Measurements from ENCODE around the gene SAT2.

The SAT2 gene

DNA sequence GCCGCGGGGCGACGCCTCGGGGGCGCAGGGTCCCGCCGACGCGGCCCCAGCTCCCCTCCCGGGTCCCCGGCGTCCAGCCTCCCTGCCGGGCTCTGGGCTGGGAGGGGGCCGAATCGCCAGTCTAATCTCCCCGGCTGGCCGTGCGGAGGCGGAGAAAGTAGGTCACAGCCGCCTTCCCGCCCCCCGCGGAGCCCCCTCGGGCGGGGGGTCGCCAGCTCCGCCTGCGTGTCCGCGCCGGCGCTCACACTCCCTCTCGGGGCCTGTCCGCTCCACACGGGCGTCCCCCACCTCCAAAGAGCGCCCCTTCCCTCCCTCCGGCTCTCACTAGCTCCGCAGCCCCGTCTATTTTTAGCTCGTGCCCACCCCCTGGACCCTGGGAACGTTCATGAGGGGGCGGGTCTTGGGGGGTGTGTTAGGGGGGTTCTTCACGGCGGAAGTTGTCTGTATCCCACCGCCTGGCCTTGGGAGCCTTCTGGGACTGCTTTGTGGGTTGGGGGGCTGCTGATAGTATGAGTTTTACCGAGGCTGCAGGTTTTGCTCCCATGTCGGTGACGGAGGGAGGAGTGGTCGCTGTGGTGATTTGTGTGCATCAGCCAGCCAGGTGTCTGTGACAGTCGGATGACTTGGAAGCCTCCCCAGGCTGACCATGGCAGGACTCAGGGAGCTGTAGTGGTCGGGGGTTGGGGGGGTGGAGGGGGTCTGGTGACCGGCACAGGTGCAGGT lies 24.2 kb upstream of the SAT2 start (continued):
- TF ChIP-seq ZNF184 (tag by site-specific recombination; IDR thresholded peaks at IDR 0.05): no peak
- no peak for TF ChIP-seq RBAK (tag by site-specific recombination; IDR thresholded peaks at IDR 0.05)
- no peak for TF ChIP-seq ZXDB (tag by site-specific recombination; IDR thresholded peaks at IDR 0.05)
- no peak for TF ChIP-seq SP7 (tag by site-specific recombination; IDR thresholded peaks at IDR 0.05)
- TF ChIP-seq ZNF791 (tag by site-specific recombination; IDR thresholded peaks at IDR 0.05): no peak
- TF ChIP-seq ZNF211 (tag by site-specific recombination; IDR thresholded peaks at IDR 0.05; ENCODE audit: low read depth): no peak
- no peak for TF ChIP-seq ZNF664 (tag by site-specific recombination; IDR thresholded peaks at IDR 0.05)
- no peak for TF ChIP-seq ZNF629 (tag by site-specific recombination; IDR thresholded peaks at IDR 0.05)
- no peak for TF ChIP-seq OVOL3 (tag by site-specific recombination; IDR thresholded peaks at IDR 0.05)
- TF ChIP-seq ZNF398 (tag by site-specific recombination; IDR thresholded peaks at IDR 0.05): peak; percentile 72
- no peak for TF ChIP-seq GLI2 (tag by site-specific recombination; IDR thresholded peaks at IDR 0.05; ENCODE audit: borderline replicate concordance, low read depth)
- no peak for TF ChIP-seq ZNF623 (tag by site-specific recombination; IDR thresholded peaks at IDR 0.05)
- no peak for TF ChIP-seq ZNF660 (tag by site-specific recombination; IDR thresholded peaks at IDR 0.05)
- no peak for TF ChIP-seq ZNF362 (tag by site-specific recombination; IDR thresholded peaks at IDR 0.05)
- no peak for TF ChIP-seq ZBTB1 (tag by site-specific recombination; IDR thresholded peaks at IDR 0.05)
- no peak for TF ChIP-seq ZNF10 (tag by site-specific recombination; IDR thresholded peaks at IDR 0.05)
- no peak for TF ChIP-seq HOXC10 (CRISPR knock-in tag; IDR thresholded peaks at IDR 0.05)
- no peak for TF ChIP-seq ZNF596 (tag by site-specific recombination; IDR thresholded peaks at IDR 0.05)
- TF ChIP-seq PRDM1 (tag by site-specific recombination; IDR thresholded peaks at IDR 0.05): no peak
- TF ChIP-seq ZNF530 (tag by site-specific recombination; IDR thresholded peaks at IDR 0.05; ENCODE audit: low read depth): no peak
- TF ChIP-seq ZNF529 (tag by site-specific recombination; IDR thresholded peaks at IDR 0.05; ENCODE audit: insufficient replicate concordance): no peak
- TF ChIP-seq ZNF777 (tag by site-specific recombination; IDR thresholded peaks at IDR 0.05; ENCODE audit: borderline replicate concordance): no peak
- TF ChIP-seq SP2 (tag by site-specific recombination; IDR thresholded peaks at IDR 0.05): peak; percentile 45
- TF ChIP-seq, protein P1, sequence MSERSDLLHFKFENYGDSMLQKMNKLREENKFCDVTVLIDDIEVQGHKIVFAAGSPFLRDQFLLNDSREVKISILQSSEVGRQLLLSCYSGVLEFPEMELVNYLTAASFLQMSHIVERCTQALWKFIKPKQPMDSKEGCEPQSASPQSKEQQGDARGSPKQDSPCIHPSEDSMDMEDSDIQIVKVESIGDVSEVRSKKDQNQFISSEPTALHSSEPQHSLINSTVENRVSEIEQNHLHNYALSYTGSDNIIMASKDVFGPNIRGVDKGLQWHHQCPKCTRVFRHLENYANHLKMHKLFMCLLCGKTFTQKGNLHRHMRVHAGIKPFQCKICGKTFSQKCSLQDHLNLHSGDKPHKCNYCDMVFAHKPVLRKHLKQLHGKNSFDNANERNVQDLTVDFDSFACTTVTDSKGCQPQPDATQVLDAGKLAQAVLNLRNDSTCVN (tag by site-specific recombination; optimal IDR thresholded peaks at IDR 0.05): peak; percentile 16
- no peak for TF ChIP-seq ZNF16 (tag by site-specific recombination; IDR thresholded peaks at IDR 0.05; ENCODE audit: low read depth)
- peak; percentile 88 for TF ChIP-seq ZFHX2 (tag by site-specific recombination; conservative IDR thresholded peaks at IDR 0.05)
- no peak for TF ChIP-seq ZBTB8A (tag by site-specific recombination; IDR thresholded peaks at IDR 0.05)
- peak; percentile 33; the same call in 1 of the 2 replicates for TF ChIP-seq SP3 (tag by site-specific recombination; IDR thresholded peaks at IDR 0.05)
- no peak for TF ChIP-seq ZNF26 (tag by site-specific recombination; IDR thresholded peaks at IDR 0.05)
- no peak for TF ChIP-seq ZNF280C (tag by site-specific recombination; IDR thresholded peaks at IDR 0.05)
- TF ChIP-seq ZNF433 (tag by site-specific recombination; IDR thresholded peaks at IDR 0.05; ENCODE audit: low read depth): no peak
- no peak for TF ChIP-seq ZFP41 (tag by site-specific recombination; IDR thresholded peaks at IDR 0.05; ENCODE audit: borderline replicate concordance)
- TF ChIP-seq ZNF48 (tag by site-specific recombination; IDR thresholded peaks at IDR 0.05): no peak
